GF-D8 (cell line): ENCODE data around the gene SDCBP2.

ENCODE experiments used
- DNase-seq: peaks from one replicate; lab custom pipeline; 2025; lab: John Stamatoyannopoulos, UW

SDCBP2 gene

GRCh38 chr20:1296117-1296610 is 32.8 kb downstream of the SDCBP2 start:
- DNase-seq = no peak

- DNase-seq = no peak
Observed at GRCh38 chr20:1295276-1295930, 33.5 kb downstream of the SDCBP2 start.

- DNase-seq = no peak
Observed at GRCh38 chr20:1294497-1294896, 34.4 kb downstream of the SDCBP2 start.

- DNase-seq = no peak
Observed at GRCh38 chr20:1293641-1294379, 35.1 kb downstream of the SDCBP2 start.

- DNase-seq = no peak
Observed at GRCh38 chr20:1292620-1293019, 36.3 kb downstream of the SDCBP2 start.

GRCh38 chr20:1291191-1291741 is 37.7 kb downstream of the SDCBP2 start:
- DNase-seq = no peak

GRCh38 chr20:1287787-1288569 is 41.0 kb downstream of the SDCBP2 start:
- no peak for DNase-seq

GRCh38 chr20:1287306-1287705 is 41.6 kb downstream of the SDCBP2 start:
- no peak for DNase-seq

- no peak for DNase-seq
Observed at GRCh38 chr20:1286267-1287024, 42.5 kb downstream of the SDCBP2 start.

- no peak for DNase-seq
Observed at GRCh38 chr20:1283522-1284510, 45.1 kb downstream of the SDCBP2 start.

GRCh38 chr20:1282966-1283365 is 46.0 kb downstream of the SDCBP2 start:
- no peak for DNase-seq

GRCh38 chr20:1281279-1282057 is 47.5 kb downstream of the SDCBP2 start:
- DNase-seq = no peak

- DNase-seq = no peak
Observed at GRCh38 chr20:1280195-1281102, 48.5 kb downstream of the SDCBP2 start.

- DNase-seq = no peak
Observed at GRCh38 chr20:1278993-1279392, 49.9 kb downstream of the SDCBP2 start.

GRCh38 chr20:1277529-1278322 is 51.2 kb downstream of the SDCBP2 start:
- DNase-seq = no peak

- DNase-seq = no peak
Observed at GRCh38 chr20:1275919-1276318, 53.0 kb downstream of the SDCBP2 start.

GRCh38 chr20:1274485-1275311 is 54.2 kb downstream of the SDCBP2 start:
- DNase-seq = no peak
